BLaER1 (cell line): ENCODE measurements around the gene TENT4A.
"Not testable (repeated sequence)": the region's sequence is repeated elsewhere in the genome, so short reads cannot be mapped to it uniquely, and the experiment has no call there.

Experiments used
- H3K27ac ChIP-seq: shearing (Covaris generic); formaldehyde crosslinking; 2 replicates; pipeline ENCODE4 v1.8.1; 2022
- H3K27me3 ChIP-seq: shearing (Covaris generic); formaldehyde crosslinking; 2 replicates; pipeline ENCODE4 v1.8.1; 2022
- H3K36me3 ChIP-seq: shearing (Covaris generic); formaldehyde crosslinking; 2 replicates; pipeline ENCODE4 v1.8.1; 2022
- H3K4me1 ChIP-seq: shearing (Covaris generic); formaldehyde crosslinking; 2 replicates; pipeline ENCODE4 v1.8.1; 2022
- H3K4me2 ChIP-seq: shearing (Covaris generic); formaldehyde crosslinking; 2 replicates; pipeline ENCODE4 v1.8.1; 2022
- H3K4me3 ChIP-seq: shearing (Covaris generic); formaldehyde crosslinking; 2 replicates; pipeline ENCODE4 v1.8.1; 2022
- H3K9ac ChIP-seq: shearing (Covaris generic); formaldehyde crosslinking; 2 replicates; pipeline ENCODE4 v1.8.1; 2022
- H3K9me3 ChIP-seq: shearing (Covaris generic); formaldehyde crosslinking; 2 replicates; pipeline ENCODE4 v1.8.1; 2022
- H4K20me1 ChIP-seq: shearing (Covaris generic); formaldehyde crosslinking; 2 replicates; pipeline ENCODE4 v1.8.1; 2022
- Cebpa-rat ChIP-seq: shearing (Covaris generic); IDR thresholded peaks from 2 replicates; pipeline ENCODE4 v1.8.1; 2022

Gene TENT4A

DNA sequence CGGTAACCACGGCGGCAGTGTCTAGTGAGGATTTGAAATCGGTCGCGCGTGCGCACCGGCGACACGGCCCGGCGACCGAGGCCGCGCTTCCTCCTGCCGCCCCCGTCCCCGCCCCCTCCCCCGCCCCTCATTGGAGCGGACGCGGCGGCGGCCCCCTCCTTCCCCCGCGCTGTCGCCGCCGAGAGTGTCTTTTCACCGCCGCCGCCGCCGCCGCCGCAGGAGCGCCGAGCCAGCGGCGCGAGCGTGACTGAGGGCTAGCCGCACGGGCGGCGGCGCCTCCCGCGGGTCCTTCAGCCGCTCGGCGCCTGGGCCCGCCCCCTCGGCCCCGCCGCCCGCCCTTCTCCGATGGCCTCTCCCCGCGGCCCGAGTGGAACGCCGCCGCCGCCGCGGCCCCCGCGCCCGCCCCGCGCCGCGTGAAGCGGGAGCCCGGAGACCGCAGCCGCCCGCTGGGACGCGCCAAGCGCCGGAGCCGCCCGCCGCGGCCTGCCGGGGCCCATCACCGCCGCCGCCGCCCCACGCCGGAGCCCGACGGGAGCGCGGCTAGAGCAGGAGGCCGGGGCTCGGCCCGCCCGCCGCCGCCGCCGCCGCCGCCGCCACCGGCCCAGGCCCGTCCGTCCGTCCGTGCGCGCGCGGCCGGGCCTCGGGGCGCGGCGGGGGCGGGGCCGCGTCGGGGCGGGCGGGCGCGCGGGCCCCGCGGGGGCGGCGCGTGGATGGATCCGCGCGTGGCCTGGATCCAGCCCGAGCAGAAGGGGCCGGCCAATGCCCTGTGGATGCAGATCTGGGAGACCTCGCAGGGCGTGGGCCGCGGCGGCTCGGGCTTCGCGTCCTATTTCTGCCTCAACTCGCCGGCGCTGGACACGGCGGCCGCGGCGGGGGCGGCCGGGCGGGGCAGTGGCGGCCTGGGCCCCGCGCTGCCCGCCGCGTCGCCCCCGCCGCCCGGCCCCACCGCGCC is at the start of gene TENT4A:
TSS of gene TENT4A (plus strand) at position 159 of the 952 bp plus-strand sequence. CDS start at position 711, 552 bp downstream.
- no peaks in the 10 kb centered on the region for H3K9me3 ChIP-seq
- TF ChIP-seq Cebpa-rat = no peak
- peak within 1 kb of the TSS; percentile 90 for H3K4me3 ChIP-seq
- peak within 1 kb of the TSS; percentile 93 for H3K4me2 ChIP-seq
- H3K27me3 ChIP-seq = no peaks in the 10 kb centered on the region; the same call in 1 of the 2 replicates
- H3K27ac ChIP-seq = peak within 1 kb of the TSS; percentile 98
- H3K9ac ChIP-seq = peak within 1 kb of the TSS; percentile 93
- peaks cover 49% of the 10 kb centered on the region for H3K4me1 ChIP-seq
- peaks cover 24% of the 10 kb centered on the region; the same call in 1 of the 2 replicates for H3K36me3 ChIP-seq
- peaks cover 45% of the 10 kb centered on the region for H4K20me1 ChIP-seq

DNA sequence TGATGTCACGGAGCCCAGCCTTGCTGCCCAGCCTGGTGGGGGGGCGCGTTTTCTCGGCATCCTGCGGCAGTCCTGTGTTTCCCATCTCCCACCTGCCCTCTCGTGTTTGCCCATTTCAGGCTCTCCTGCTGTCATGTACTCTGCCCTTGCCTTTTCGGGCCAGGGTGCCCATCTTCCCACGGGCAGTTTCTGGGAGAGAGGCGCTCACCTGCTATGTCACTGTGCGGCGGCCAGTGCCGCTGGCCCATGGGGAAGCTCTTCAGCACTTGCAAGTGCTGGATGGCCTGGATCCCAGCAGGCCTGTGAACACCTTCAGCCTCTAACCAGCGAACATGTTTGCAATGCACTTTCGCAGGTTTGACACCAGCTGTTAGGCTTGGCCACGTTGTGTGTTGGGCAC is 46.5 kb upstream of the TENT4A start:
- Histone ChIP-seq H3K4me3 (no peak overlapping the region), H3K9ac (no peak overlapping the region), H3K36me3 (peaks cover 17% of the 10 kb centered on the region), H3K27me3 (no peaks in the 10 kb centered on the region), H3K9me3 (no peaks in the 10 kb centered on the region), H4K20me1 (no peaks in the 10 kb centered on the region), H3K27ac (no peak overlapping the region), H3K4me1 (no peaks in the 10 kb centered on the region), H3K4me2 (no peak overlapping the region)
- no peak for TF ChIP-seq Cebpa-rat

DNA sequence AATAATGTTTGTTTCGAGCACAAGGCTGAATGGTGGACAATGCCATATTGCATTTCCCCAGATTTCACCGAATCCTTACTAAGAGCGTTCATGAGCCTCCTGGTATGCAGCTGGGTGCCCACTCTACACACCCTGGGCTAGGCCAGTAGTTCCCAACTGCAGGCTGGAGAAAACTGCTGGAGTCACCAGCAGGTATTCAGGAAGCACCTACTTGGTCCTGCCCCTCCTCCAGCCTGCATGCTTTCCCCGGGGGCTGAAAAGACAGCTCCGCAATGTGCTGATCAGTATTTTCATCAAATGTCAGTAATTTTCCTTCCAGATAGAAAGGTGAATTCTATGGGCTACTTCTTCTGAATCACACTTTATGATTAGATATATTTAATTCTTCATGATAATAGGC is 45.6 kb upstream of the TENT4A start:
- TF ChIP-seq Cebpa-rat = no peak

DNA sequence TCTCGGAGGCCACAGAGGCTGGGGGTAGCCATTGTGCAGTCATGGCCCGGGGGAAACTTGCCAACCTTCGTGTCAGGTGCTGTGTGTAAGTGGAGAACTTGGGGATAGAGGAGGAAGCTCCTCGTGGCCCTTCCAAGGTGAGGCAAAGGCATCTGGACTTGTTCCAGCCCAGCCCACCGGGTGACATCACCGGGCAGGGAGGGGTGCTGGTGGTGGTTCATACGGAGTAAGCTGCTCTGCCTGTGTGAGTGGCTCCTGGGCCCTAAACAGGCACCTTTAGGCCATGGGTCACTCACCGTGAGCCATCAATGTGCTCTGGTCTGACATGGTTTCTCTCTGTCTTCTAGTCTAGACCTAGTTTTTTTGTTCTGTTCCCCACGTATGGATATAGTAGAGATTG is 44.5 kb upstream of the TENT4A start:
- not testable (repeated sequence) for H3K27me3 ChIP-seq, H3K27ac ChIP-seq, H3K9me3 ChIP-seq, H3K4me3 ChIP-seq, H3K9ac ChIP-seq, H3K4me2 ChIP-seq, H3K4me1 ChIP-seq, H4K20me1 ChIP-seq
- H3K36me3 ChIP-seq = peaks cover 18% of the 10 kb centered on the region; the same call in 1 of the 2 replicates

More for the DNA sequence above, 45.6 kb upstream of the TENT4A start:
- no peak overlapping the region for H3K9ac ChIP-seq
- no peak overlapping the region for H3K27ac ChIP-seq
- H3K36me3 ChIP-seq = peaks cover 17% of the 10 kb centered on the region
- H3K4me1 ChIP-seq = no peaks in the 10 kb centered on the region
- H3K4me3 ChIP-seq = no peak overlapping the region
- no peaks in the 10 kb centered on the region for H4K20me1 ChIP-seq
- H3K27me3 ChIP-seq = no peaks in the 10 kb centered on the region
- H3K4me2 ChIP-seq = no peak overlapping the region
- no peaks in the 10 kb centered on the region for H3K9me3 ChIP-seq

DNA sequence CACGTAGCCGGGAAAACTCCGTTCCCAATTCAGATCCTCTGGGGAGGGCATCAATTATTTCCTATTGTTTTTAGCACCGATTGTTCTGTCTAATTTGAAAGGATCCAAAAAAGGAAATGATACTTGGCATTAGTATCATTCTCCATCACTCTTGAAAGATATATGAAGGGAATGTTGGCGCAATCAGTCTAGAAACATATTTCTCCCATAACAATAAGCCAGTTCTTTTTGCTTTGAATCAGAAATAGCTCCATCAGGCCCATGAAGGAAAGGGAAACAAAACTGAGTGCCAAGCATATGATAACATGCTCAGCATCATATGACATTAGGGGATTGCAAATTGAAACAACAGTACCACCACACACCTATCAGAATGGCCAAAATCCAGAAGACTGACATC is 40.2 kb upstream of the TENT4A start:
- Histone ChIP-seq H4K20me1 (no peaks in the 10 kb centered on the region), H3K4me2 (no peak overlapping the region), H3K4me1 (peaks cover 4% of the 10 kb centered on the region), H3K36me3 (peaks cover 18% of the 10 kb centered on the region; the same call in 1 of the 2 replicates), H3K27me3 (no peaks in the 10 kb centered on the region), H3K27ac (no peak overlapping the region), H3K4me3 (no peak overlapping the region), H3K9me3 (no peaks in the 10 kb centered on the region), H3K9ac (no peak overlapping the region)
- no peak for TF ChIP-seq Cebpa-rat

DNA sequence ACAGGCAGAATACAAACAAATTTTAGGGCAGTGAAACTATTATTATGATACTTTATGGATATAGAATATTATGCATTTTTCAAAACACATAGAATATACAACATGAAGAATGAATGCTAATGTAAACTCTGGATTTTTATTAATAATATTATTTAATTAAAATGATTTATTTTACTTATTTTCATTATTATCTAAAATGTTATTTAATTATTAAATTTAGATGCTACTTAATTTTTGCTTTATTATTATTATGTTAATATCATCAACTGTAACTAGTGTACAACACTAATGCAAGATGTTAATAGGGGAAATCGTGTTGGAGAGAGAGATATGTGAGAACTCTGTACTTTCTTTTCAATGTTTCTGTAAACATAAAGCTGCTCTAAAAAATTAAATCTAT is 39.3 kb upstream of the TENT4A start:
- H3K27me3 ChIP-seq = no peaks in the 10 kb centered on the region
- no peak overlapping the region for H3K4me3 ChIP-seq
- peaks cover 4% of the 10 kb centered on the region for H3K4me1 ChIP-seq
- no peak overlapping the region for H3K9ac ChIP-seq
- no peak overlapping the region for H3K4me2 ChIP-seq
- TF ChIP-seq Cebpa-rat = no peak
- no peaks in the 10 kb centered on the region for H3K9me3 ChIP-seq
- H4K20me1 ChIP-seq = no peaks in the 10 kb centered on the region
- no peak overlapping the region for H3K27ac ChIP-seq
- peaks cover 18% of the 10 kb centered on the region; the same call in 1 of the 2 replicates for H3K36me3 ChIP-seq

DNA sequence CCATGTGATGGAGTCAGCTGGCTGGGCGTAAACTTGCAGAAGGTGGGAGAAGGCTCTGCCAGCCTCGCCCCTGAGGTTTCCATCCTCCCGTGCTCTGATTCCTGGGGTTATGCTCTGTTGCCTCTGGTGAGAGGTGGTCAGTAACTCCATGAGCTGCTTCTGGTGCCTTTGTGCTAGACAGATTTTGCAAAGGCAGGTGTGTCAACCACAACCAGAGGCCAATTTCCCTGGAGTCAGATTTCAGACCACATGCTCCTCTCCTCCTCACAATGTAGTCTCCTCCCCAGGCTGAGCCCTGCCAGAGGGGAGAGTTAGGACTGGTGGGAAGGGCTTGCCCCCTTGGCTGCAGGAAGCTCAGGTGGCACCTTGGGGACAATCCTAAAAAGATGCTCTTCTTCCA is 38.8 kb upstream of the TENT4A start:
- Histone ChIP-seq H3K4me1 (peaks cover 4% of the 10 kb centered on the region), H3K27ac (no peak overlapping the region), H4K20me1 (no peaks in the 10 kb centered on the region), H3K9me3 (no peaks in the 10 kb centered on the region), H3K4me3 (no peak overlapping the region), H3K27me3 (no peaks in the 10 kb centered on the region), H3K9ac (no peak overlapping the region), H3K4me2 (peak overlapping the region; percentile 23; the same call in 1 of the 2 replicates), H3K36me3 (peaks cover 18% of the 10 kb centered on the region; the same call in 1 of the 2 replicates)
- no peak for TF ChIP-seq Cebpa-rat

DNA sequence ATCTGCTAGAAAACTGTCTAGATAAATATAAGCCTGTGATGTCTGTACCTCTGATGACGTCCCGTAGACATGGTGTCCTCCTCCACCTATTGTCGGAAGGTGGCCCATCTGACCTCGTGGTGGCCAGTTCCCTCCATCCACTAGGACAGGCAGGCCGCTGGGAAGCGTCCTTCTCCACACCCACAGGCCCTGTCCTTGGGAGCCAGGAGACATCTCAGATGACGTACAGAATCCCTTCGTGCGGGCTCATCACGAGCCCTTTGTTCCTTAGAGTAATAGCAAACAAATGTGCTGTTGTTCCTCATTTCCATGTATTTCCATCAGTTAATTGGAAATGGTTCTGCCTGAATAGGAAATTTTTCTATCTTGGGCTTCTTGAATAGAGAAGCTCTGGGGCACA is 38.3 kb upstream of the TENT4A start:
- peaks cover 14% of the 10 kb centered on the region; the same call in 1 of the 2 replicates for H3K36me3 ChIP-seq
- no peak overlapping the region for H3K27ac ChIP-seq
- H3K9me3 ChIP-seq = no peaks in the 10 kb centered on the region
- no peak overlapping the region for H3K4me2 ChIP-seq
- peaks cover 4% of the 10 kb centered on the region for H3K4me1 ChIP-seq
- TF ChIP-seq Cebpa-rat = no peak
- no peaks in the 10 kb centered on the region for H3K27me3 ChIP-seq
- H3K4me3 ChIP-seq = no peak overlapping the region
- H3K9ac ChIP-seq = no peak overlapping the region
- no peaks in the 10 kb centered on the region for H4K20me1 ChIP-seq

DNA sequence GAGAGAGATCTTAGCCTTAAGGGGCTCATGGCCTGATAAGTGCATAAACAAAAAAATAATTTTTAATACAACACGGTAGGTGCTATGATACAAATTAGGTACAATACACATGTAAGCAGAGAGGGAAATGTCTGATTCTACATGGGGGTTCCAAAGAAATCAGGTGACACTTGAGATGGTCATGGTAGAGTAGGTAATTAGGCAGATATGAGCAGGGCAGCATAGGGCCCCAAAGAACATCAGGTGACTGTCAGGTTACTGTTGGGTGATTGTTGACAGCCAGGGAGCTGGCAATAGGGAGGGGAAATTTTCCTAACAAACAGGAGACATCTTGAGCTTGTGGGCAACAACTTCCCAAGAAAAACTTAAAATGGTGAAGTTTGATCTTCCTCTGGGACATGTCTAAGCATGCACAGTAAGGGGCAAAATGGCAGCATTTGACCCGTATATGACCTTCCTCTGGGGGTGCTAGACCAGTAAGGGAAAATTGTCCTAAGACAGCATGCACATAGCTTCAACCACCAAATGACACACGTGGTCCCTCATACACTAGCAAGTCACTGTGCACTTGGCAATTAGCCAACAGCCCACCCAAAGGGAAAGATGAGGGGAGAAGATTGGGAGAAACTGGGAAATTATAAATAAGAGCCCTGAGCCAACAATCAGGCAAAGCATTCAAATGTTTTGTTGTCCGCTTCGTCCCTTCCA is 37.3 kb upstream of the TENT4A start:
- Histone ChIP-seq H3K27ac (no peak overlapping the region), H3K36me3 (0 out of 2 replicates have a peak, but pooled peaks cover 6% of the 10 kb centered on the region), H3K4me2 (no peak overlapping the region), H3K4me3 (no peak overlapping the region), H3K9ac (no peak overlapping the region), H3K4me1 (peaks cover 4% of the 10 kb centered on the region), H3K27me3 (no peaks in the 10 kb centered on the region), H4K20me1 (no peaks in the 10 kb centered on the region), H3K9me3 (no peaks in the 10 kb centered on the region)
- no peak for TF ChIP-seq Cebpa-rat

DNA sequence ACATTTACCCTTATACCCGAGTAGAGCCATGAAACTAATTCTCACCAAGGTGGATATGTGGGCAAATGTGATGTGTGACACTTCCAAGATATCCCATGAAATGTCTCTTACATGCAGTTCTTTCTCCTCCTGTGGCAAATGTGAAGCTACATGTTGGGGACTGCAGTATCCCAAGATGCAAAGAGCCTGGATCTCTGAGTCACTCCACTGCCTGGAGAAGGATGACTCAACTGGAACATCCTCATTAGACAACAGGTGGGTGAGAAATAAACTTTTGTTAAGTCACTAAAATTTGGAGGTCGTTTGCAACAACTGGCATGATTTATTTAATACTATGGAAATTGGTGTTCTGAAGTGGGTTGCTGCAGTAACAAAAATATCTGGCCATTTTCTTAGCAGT is 36.5 kb upstream of the TENT4A start:
- no peak overlapping the region for H3K4me2 ChIP-seq
- H3K4me3 ChIP-seq = no peak overlapping the region
- H3K27ac ChIP-seq = no peak overlapping the region
- TF ChIP-seq Cebpa-rat = no peak
- H4K20me1 ChIP-seq = no peaks in the 10 kb centered on the region
- no peaks in the 10 kb centered on the region for H3K9me3 ChIP-seq
- H3K27me3 ChIP-seq = no peaks in the 10 kb centered on the region
- no peak overlapping the region for H3K9ac ChIP-seq
- peaks cover 4% of the 10 kb centered on the region for H3K4me1 ChIP-seq
- H3K36me3 ChIP-seq = 0 out of 2 replicates have a peak, but pooled peaks cover 6% of the 10 kb centered on the region
